Measurements from ENCODE around the gene CHD5.

DNA sequence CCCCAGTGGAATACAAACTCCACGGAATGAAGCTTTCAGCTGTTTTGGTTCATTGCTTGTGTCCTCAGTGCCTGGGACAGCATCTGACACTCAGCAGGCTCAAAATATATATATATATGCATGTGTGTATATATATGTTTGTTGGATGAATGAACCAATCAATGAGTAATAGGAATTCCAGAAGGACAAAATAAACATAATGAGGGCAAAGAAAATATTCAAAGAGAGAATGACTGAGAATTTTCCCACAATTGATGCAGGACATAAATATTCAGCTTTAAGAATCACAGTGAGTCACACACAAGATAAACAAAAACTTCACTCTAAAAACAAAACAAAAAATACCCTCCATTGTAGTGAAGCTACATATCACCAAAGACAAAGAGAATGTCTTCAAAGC lies 64.0 kb downstream of the CHD5 start:
- TF ChIP-seq POLR2A (IDR thresholded peaks at IDR 0.05; ENCODE audit: low read depth, low read length) (no peak), TAF1 (IDR thresholded peaks at IDR 0.05; ENCODE audit: low read depth, low read length) (no peak), POLR2AphosphoS5 (IDR thresholded peaks at IDR 0.05; ENCODE audit: low read depth, low read length) (no peak), SPI1 (IDR thresholded peaks at IDR 0.05; ENCODE audit: low read depth, low read length) (no peak), POU2F2 (IDR thresholded peaks at IDR 0.05; ENCODE audit: low read depth, low read length) (no peak), PAX5 (IDR thresholded peaks at IDR 0.05; ENCODE audit: insufficient read depth, low read length, severe bottlenecking) (no peak)

Data from GM12891 (cell line).